Femur (tissue), 1 donor: ENCODE measurements around the gene VANGL2.

Experiments used
- DNase-seq: peaks from one replicate; pipeline ENCODE4 v3.0.0-alpha.2; 2017

The VANGL2 gene

DNA sequence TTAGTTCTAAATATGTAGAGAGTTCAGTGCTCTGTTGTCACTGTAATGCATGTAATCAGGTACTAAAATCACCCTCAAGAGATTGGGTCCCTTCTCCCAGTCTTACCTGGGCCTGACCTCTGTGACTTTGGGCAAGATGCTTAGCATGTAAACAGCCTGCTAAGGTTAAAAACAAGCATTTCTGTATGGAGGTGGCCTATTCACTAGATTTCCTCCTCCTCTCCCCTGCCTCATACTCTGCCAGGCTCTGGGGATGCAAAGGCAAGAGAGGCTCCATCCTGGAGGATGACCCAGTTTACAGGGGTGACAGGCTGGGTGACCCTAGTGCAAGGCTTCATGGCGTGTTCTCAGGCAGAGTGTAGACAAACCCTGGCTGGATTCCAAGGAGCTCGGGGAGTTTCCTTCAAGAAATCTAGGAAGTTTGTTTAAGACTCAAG, 28.8 kb downstream of the VANGL2 start:
- DNase-seq: no peak

DNA sequence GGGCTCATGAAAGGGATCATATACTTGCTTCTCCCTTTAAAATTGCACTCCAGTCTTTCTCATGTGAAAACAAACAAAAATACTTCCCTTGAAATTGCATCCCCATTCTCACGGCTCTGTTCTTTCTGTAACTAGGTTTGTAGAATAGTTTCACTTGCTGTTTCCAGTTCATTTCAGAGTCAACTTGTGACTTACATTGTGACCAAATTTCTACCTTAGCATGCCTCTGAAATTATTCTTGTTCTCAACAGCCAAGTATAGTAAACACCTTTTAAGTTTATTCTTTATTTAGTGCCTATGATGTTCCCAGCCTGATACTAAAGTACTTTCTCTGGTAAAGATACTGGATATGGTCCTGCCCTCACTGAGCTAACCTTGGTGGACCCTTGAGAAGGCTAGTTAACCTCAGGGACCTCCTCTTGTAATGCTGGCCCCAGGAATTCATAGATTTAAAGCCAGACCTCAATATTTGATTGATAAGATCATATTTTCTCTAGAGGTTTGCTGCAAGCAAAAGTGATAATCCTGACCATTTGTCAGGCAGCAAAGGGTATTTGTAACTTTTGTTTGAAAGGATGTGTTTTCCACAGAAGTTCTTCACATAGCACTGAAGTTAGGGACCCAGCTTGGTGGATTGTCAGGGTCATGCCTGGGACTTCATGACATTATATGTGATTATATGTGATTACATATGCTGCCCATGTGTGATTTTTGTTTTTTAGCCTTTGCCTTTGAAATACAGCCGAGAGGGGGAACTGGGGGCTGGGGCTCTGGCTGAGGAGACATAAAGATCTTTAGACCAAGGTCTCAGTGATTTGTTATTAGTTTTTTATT, 29.6 kb downstream of the VANGL2 start:
- DNase-seq: no peak

DNA sequence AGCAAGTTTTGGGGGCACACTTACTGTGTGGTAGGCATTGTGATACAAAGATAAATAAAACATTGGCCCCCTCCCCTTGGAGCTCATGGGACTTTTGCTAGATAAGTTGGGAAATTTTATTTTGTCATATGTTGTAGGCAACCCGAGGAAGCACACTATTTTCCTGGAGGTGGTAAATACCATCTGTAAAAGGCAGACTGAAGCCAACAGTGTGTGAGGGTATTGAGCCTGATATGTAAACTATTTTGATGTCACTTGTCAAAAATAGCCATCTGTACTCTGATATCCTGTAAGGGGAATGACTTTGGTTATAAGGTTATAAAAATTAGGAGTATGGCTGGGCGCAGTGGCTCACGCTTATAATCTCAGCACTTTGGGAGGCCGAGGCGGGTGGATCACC, 30.6 kb downstream of the VANGL2 start:
- no peak for DNase-seq

DNA sequence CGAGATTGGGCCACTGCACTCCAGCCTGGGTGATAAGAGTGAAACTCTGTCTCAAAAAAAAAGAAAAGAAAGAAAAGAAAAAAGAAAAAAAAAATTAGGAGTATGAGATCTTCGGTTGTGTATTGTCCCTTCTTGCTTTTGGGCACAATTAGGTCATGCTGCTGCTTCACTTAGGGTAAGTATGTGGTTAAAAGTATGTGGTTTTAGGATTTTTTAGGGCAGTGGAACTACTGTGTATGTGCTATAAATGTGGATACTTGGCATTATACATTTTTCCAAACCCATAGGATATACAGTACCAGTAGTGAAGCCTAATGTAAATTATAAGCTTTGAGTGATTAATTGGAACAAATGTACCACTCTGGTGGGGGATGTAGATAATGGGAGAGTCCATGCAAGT, 31.2 kb downstream of the VANGL2 start:
- no peak for DNase-seq

DNA sequence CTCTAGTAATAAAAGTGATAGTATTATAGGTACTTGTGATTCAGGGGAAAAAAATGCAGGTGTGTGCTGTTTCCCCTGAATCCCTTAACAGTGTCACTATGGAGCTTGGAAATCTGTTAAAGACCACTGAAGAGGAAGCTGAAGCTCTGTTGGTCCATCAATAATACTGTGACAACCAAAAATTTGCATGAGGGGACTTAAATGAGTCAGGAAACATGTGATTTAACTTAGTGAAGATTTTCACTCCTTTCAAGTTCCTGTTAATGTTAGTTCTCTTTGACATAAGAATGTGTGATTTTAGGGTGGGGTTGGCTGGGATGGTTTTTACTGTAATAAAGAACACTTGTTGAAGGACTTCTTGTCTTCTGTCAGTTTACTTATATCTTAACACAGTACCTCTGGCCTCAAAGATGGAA, 32.0 kb downstream of the VANGL2 start:
- no peak for DNase-seq

DNA sequence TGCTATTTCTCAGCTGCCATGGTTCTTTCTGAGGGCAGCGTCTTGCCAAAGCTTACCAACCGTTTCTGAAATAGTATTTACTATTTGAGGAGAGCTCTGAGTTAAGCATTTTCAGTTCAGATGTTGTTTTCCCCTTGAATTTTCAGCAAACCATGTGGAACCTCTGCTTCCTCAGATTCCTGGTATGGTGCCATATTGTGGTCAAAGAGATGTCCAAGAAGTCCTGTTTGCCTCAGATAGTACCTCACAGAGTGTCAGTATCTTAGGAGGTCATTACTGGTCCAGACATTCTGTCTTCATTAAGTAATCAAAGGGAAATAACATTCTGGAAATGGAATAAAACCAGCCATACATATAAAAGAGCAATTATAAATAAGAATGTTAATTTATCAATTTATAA, 36.6 kb downstream of the VANGL2 start:
- no peak for DNase-seq

DNA sequence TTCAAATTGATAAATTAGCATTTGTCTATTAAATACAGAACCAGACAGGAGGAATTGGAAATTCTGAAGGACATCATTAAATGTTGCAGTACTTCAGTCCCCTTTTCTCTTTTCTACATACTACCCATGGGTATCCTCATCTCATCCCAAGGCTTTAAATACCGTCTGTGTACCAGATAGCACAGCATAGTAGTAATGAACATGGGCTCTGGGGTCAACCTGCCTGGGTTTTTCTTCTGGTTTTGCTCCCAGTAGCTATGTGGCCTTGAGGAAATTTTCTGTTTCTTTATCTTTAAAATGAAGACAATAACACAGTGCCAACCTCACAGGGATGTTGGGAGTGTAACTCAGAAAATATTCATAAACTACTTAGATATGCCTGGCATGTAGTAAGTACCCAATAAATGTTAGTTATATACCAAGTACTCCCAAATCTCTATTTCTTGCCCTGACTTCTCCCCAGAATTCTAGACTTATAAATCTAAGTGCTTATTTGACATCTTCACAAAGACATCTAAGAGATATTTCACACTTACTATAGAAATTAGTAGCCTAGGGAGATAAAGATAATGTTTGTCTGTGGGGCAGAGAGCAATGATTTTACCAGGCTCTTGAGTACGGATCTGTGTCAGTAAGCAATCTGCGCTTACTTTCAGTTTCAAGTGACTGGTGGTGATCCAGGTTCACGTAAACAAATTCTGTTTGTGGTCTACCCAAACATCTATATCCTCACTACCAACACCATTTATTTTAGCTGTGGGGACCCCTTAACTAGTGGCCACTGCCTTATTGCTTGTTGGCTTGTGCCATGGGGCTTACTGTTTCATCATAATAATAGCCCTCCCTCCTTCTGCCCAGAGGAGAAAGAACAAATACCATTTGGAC, 37.3 kb downstream of the VANGL2 start:
- DNase-seq: no peak

DNA sequence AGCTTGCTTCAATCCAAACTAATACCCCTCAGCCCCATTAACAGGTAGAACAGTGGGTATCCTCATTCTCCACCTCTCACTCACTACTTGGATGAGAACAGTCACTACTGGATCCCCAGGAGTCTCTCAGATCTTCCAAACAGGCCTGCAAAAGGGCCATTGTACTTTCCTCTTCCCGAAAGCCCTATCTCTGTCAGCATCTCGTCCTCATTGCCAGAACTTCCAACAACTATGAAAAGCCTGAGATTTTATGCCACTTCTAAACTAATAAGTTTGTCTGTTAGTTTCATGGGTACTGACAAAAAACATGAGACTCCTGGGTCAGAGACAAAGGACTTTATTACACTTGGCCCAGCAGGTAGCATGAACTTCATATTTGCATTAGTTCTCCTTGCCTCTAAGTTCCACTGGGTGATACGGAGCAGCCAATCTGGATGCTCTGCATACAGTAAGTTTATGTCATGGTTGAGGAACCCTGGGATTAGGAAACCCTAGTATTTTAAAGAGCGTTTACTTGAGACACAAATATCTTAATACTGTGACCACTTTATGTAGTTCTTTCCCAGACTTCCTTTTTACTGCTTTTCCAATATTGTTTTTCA, 38.1 kb downstream of the VANGL2 start:
- no peak for DNase-seq

DNA sequence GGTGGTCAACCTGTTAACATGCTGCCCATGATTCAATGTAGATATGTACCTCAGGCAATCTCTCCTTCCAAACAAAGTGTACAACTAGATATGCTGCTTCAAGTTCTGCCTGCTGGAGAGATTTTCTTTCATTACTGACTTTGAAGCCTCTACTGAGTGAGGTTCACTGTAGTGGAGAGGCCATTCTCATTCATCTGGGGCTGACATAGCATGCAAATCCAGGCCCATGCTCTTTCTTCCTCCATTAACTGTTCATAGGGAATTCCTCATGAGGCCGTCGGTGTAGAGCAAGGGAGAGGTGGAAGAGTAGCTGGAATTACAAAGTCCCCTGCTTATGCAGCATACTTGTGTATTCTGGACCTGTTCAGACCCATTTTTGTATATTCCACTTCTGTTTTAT, 38.6 kb downstream of the VANGL2 start:
- DNase-seq: no peak

DNA sequence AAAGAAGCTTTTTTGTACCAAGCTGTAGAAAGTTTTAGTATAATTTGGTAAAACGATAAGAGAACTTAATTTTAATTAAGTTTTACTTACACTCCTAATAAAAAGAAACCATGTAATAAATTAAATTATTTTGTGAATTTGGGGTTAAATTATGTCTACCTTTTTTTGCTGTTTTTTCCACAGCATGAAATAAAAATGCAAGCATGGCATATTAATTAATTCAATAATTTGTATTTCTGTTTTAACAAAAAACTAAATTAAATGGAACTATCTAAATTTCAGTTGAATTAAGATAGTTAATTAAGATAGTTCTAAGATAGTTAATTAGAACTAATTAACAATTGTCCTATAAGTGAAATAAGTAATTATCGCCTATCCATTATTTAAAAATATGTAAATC, 39.4 kb downstream of the VANGL2 start:
- DNase-seq: no peak

DNA sequence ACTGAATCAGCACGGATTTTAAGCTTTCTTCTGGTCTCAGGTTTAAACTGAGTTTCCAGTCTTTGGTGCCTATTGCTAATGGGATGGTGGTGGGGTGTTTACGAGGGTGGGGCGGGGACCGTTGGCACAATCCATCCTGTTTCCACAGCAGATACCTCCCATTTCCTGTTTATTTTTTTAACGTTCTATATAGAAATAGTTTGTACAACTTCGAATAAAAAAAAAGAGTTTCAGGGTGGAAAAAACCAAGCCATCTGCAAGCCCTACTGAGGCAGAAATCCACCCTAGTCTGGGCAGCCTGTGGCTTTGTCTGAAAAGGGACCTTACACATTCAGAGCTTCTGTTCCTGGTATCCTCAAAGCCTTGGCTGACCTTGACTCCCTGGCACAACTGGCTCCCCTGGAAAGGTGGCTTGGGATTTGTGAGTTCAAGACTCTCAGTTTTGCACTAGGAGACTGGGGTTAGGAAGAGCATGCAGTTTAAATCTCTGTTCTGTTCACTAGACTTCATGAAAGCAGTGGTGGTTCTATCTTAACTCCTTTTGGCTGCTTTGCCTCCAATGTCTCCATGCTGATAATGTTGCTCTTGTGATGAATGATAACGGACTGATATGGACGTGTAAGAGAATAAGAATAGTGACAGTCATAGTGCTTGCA, 46.7 kb downstream of the VANGL2 start:
- no peak for DNase-seq

DNA sequence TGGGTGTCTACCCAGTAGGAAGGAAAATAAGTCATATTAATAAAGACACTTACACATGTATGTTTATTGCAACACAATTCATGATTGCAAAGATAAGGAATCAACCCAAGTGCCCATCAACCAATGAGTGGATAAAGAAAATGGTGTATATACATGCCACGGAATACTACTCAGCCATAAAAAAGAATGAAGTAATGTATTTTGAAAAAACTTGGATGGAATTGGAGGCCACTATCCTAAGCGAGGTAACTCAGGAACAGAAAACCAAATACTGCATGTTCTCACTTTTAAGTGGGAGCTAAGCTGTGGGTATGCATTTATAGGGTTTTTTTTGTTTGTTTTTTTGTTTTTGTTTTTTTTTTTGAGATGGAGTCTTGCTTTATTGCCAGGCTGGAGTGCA, 49.1 kb downstream of the VANGL2 start:
- no peak for DNase-seq

DNA sequence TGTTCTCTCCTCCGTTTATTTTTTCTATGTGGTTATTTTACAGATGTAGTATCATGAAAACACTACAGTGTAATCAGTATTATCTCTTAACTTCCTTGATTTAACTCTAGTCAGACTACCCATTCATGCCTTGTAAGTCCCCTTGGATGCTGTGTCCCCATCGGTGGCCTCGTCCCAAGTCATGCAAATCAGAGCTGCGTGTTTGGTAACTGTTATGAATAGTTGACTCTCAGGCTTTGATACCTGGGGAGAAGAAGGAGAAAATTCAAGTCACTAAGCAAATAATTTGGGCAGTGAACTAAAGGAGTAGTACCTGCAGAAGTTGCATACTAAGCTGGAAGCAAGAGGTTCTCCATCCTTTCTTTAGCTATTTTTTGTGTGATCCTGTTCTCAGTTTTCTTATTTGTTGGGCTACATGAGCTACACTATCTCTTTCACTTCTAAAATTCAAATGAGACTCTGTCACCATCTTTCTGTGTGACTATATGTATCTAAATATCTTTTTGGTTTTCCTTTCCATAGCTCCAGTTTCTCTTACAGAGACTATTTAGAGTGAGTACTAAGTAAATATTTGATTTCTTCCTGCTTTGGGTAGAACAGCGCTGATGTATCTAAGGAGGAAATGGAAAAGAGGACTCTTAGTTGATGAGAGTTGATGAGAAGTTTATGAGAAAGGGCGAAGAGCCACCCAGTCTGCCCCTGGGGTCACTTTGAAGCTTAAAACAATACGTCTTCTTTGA, 50.9 kb downstream of the VANGL2 start:
- DNase-seq: no peak

DNA sequence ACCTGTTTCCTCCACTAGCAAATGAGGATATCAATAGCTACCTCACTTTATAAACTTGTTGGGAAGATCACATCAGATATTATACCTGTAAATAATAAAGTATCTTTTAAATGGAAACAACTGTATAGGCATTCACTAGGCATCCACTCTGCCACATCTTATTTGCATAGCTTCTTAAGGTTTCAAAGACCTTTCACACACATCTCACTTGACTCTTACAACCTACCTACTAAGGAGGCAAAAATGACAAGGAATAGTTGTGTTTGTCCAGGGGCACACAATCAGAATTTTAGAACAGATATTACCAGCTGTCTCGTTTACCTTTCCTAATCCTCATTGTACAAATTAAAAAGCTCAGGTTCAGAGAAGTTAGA, 51.5 kb downstream of the VANGL2 start:
- no peak for DNase-seq

DNA sequence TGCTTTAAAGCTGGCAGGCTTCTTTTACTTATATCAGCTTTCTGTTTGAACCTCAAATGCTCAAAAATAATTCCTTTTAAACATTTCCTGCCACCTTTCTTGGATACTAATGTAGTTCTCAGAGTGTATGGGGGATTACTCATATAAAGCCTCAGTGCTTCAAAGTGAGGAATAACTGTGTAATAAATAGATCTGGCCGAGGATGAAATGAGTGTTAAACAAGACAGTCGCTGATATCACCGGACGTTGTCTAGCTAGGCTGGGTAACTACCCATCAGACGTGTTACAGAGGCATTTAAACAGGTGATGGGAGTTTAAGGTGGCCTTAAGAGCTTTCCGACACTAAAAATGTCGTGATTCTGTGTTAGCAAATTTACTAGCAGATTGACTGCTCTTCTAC, 53.1 kb downstream of the VANGL2 start:
- DNase-seq: no peak

DNA sequence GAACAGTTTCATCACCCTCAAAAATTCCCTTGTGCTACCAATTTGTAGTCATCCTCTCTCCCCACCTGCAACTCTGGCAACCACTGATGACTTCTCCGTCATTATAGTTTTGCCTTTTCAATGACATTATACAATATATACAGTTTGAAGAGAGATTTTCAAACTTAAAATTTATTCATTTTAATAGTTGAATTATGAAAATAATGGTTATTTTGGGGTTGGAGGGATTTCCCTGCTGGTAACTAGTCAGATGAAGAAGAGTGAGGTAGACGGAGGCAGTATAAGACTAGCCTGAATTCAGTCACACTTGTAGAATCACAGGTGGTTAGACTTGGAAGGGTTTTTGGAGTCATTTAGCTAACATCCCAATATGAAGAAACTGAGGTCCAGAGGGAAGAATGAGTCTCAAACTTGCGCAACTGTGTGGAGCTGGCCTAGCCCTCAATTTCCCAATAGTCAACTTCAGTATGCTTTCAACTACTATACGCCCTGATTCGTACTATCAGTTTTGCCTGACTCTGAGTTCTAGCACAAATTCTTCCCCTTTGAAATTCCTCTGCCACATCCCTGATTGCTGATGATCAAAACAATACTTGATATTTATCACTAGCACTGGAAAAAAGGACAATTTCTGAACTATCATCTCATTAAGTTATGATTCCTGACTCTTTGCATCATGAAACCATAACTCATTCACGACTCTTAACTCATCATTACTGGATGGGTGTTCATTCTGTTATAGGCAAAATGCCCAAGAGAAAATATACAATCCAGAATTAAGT, 54.2 kb downstream of the VANGL2 start:
- DNase-seq: no peak

DNA sequence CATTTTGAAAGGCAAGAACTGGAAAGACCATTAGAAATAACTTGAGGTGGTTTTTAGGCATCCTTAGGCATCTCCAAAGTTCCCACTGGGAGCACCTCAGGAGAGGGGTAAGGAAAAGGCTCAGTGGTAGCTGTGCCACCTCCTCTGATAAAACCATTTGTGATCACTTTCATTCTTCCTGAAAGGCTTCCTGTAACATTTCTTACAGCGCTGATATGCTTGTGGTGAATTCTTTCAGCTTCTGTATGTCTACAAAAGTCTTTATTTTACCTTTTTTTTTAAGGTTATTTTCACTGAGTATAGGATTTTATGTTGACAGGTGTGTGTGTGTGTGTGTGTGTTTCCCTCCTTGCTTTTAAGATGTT, 54.8 kb downstream of the VANGL2 start:
- no peak for DNase-seq

DNA sequence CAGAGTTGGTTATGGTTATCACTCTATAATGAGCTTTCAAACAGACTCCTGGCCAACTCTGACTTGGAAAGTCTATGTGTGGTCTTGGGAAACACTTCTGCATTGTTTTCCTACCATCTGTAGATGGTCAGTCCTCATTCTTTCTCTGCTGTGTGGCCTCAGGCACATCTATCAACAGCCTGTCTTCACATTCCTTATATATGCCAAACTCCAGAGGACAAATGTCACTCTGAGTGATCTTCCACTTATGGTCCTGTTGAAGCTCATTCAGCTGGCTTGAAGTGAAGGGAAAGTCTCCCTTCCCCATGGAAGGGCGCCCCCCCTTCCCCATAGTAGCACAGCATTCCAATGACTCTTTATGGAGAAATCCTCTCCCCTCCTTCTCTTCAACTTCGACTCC, 58.7 kb downstream of the VANGL2 start:
- DNase-seq: no peak

DNA sequence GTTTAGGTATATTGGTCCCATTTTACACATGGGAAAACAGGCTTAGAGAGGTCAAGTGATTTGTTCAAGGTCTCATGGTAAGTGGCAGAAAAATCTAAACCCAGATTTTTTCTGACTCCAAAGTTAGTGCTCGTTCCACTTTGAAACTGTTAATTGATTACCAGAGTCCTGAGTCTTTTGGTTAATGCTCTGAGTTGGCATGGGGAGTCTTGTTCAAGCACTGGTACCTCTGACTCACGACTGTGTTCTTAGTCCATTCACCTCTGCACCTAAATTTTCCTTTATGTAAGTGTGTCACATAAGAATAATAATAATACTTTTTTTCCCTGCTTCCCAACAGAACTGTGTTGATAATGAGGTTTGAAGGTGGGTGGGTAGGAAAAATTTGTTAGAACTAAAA, 59.3 kb downstream of the VANGL2 start:
- DNase-seq: no peak

DNA sequence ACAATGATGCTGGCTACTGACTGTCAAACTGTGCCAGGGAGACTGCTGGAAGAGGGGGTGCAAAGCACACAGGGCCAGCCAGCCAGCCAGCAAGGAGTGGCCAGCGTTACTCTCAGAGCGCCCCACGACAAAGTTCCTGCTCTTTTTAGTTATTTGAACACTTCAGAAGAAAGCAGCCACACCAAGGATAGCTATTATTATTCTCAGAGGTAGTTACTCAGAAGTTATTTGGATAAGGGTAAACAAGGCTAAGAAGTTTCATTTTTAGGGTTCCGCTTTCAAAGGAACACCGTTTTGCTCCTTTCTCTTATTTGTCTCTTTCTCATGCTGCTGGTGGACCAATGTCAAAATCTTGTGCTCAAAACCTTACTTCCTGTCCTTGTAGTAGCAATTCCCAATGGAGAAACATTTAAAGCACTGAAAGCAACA, 59.9 kb downstream of the VANGL2 start:
- DNase-seq: no peak

DNA sequence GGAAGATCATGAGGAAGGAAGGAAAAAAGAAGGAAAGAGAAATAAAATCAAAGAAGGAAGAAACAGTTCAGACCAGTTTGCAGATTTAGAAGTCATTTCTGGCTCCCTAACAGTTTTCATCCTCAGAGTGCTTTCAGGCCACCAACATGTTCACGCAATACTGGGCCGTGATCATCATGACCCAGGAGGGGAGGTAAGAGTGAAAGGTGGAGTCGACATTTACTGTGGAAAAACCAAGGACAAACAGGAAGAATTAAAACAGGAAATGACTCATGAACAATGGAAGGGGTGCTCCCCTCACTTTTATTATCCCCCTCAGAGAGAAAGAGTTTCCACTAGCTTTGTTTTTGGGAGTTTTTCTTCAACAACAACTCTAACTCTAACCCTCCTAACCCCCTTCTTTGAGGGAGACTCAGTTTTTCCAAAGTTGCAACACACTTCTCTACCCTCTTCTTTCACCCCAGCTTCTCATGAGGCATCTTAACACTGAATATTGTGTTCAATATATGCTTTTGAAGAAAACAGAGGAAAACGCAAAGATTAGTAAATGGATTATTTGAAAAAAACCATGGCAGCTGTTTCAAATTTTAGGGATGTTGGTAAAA, 60.4 kb downstream of the VANGL2 start:
- no peak for DNase-seq
